ENCODE measurements around the gene CRTC3. TPM values are rescaled to one million over a fixed set of nuclear protein-coding genes. Genes with fewer than 3 reads are reported as not detected.

CRTC3 gene
- total RNA-seq, 6 experiments from 2014 or later, result 8.4 to 16.2 (median 11.3) TPM

- Histone ChIP-seq H3K27ac (no peak overlapping the region), H3K9me3 (no peaks in the 10 kb centered on the region), H3K4me3 (no peak overlapping the region), H3K4me1 (no peaks in the 10 kb centered on the region), H3K36me3 (peaks cover 0 to 15% (median 9%) of the 10 kb centered on the region in 4 donors), H3K27me3 (no peaks in the 10 kb centered on the region)
- no peak for ATAC-seq
- TF ChIP-seq CTCF (IDR thresholded peaks at IDR 0.05), result no peak
- TF ChIP-seq POLR2A (IDR thresholded peaks at IDR 0.05), result no peak
- 48% methylated on average over 6 of the region's 6 CpGs for WGBS (ENCODE audit: insufficient coverage, low coverage, low lambda C conversion rate, missing lambda C conversion rate)
- no peak for DNase-seq
- intact Hi-C loops (cut with DNase I), result loop anchor here (5.0 to 10.0 kb wide), 2 partner anchors 241 to 268 kb away; no protein-coding TSS in a partner anchor
Measured at GRCh38 chr15:90646662-90647305, 117.1 kb downstream of the CRTC3 start.

- 43% methylated on average over 2 of the region's 2 CpGs for WGBS (ENCODE audit: insufficient coverage, low coverage, low lambda C conversion rate, missing lambda C conversion rate)
- DNase-seq (no peak), ATAC-seq (no peak)
Measured at GRCh38 chr15:90647326-90647725, 117.6 kb downstream of the CRTC3 start.

GRCh38 chr15:90648137-90649070 lies 118.7 kb downstream of the CRTC3 start:
- TF ChIP-seq CTCF (IDR thresholded peaks at IDR 0.05), result peak; percentile 85 to 90 (median 88)
- TF ChIP-seq POLR2A (IDR thresholded peaks at IDR 0.05), result no peak
- H3K4me3 ChIP-seq, result no peak overlapping the region
- no peaks in the 10 kb centered on the region for H3K4me1 ChIP-seq
- ATAC-seq (peak; percentile 80 to 86 (median 80)), DNase-seq (peak; percentile 61 to 72 (median 63))
- 6% methylated on average over 14 of the region's 14 CpGs for WGBS (ENCODE audit: insufficient coverage, low coverage, low lambda C conversion rate, missing lambda C conversion rate)
- H3K27me3 ChIP-seq, result no peaks in the 10 kb centered on the region
- no peaks in the 10 kb centered on the region for H3K36me3 ChIP-seq
- intact Hi-C loops (cut with DNase I), result loop anchor here (5.0 to 10.0 kb wide), 2 partner anchors 239 to 266 kb away; no protein-coding TSS in a partner anchor
- peak overlapping the region in 2 of 3 donors; percentile 44 to 50 for H3K27ac ChIP-seq
- H3K9me3 ChIP-seq, result no peaks in the 10 kb centered on the region

More at GRCh38 chr15:90647326-90647725, 117.6 kb downstream of the CRTC3 start:
- TF ChIP-seq CTCF (IDR thresholded peaks at IDR 0.05), result no peak
- TF ChIP-seq POLR2A (IDR thresholded peaks at IDR 0.05), result no peak
- no peaks in the 10 kb centered on the region for H3K9me3 ChIP-seq
- intact Hi-C loops (cut with DNase I), result loop anchor here (5.0 to 10.0 kb wide), 2 partner anchors 240 to 267 kb away; no protein-coding TSS in a partner anchor
- no peaks in the 10 kb centered on the region for H3K27me3 ChIP-seq
- no peaks in the 10 kb centered on the region for H3K4me1 ChIP-seq
- no peak overlapping the region for H3K27ac ChIP-seq
- H3K36me3 ChIP-seq, result peaks cover 0 to 9% (median 7%) of the 10 kb centered on the region in 4 donors
- no peak overlapping the region for H3K4me3 ChIP-seq

GRCh38 chr15:90650117-90650955 lies 120.6 kb downstream of the CRTC3 start:
- TF ChIP-seq POLR2A (IDR thresholded peaks at IDR 0.05), result no peak
- TF ChIP-seq CTCF (IDR thresholded peaks at IDR 0.05), result no peak
- no peaks in the 10 kb centered on the region for H3K9me3 ChIP-seq
- H3K27me3 ChIP-seq, result no peaks in the 10 kb centered on the region
- no peak overlapping the region for H3K27ac ChIP-seq
- H3K4me1 ChIP-seq, result no peaks in the 10 kb centered on the region
- H3K4me3 ChIP-seq, result no peak overlapping the region
- H3K36me3 ChIP-seq, result no peaks in the 10 kb centered on the region
- WGBS (ENCODE audit: insufficient coverage, low coverage, low lambda C conversion rate, missing lambda C conversion rate), result 71% methylated on average over 8 of the region's 8 CpGs
- no peak for DNase-seq
- intact Hi-C loops (cut with DNase I), result no loop called here
- ATAC-seq, result no peak
